Measurements from ENCODE around the gene TSPAN5. TPM values are rescaled to one million over a fixed set of nuclear protein-coding genes. Genes with fewer than 3 reads are reported as not detected.

TSPAN5 gene
- total RNA-seq, 3 donors from 2014 or later (not counting 1 experiment from before 2014, with no cell fraction given), result 6.8 to 13.7 (median 11.4) TPM

DNA sequence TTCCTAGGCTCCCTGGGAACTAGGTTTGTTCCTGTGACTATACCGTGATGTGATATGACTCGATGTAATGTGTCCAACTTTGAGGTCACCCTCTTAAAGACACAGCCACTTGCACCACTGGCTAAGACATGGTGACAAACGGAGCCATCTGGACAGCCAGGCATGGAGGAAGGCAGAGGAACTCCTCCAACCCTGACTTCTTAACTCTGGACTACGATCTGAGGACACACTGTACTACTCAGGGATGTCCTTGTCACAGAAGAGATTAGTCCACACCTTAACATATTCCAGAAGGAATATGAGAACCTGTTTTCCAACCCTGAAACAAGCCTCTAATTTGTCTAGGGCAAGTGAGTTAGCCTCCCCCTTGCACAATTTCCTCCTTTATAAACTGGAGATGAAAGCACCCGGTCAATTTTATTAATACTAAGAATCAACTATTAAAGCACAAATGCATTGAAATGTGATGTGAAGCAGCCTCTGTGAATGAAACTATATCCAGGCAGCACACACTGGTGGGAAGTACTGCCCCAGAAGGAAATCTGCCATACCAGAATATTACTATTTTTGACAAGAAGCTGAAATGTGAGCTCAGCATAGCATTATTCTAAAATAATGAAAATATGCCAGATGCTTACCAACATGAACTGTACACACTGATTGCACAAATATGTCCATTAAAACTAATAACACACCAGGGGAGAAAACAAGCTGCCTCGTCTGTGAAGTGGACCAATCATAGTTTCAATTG, 47.3 kb downstream of the TSPAN5 start:
- WGBS (ENCODE audit: insufficient coverage), result 93% methylated on average over 5 of the region's 6 CpGs
- DNase-seq, result no peak

DNA sequence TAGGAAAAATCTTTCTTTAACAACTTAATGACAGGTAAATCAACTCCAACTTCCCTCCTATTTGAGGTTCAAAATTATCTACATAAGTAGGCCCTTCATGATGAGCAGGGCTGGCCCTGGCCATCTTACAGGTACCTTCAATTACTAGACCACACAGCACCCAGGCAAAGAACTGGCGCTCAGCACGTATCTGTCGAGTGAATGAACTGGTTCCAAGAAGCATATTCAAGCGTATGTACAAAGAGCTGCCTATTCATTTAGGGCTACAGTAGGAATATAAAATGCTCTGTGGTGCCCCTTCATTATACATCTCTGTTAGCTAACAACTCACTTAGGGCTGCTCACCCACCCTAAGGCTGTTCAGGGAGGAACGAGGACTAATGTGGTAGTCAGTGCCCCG, 48.0 kb downstream of the TSPAN5 start:
- Histone ChIP-seq H3K27me3 (ENCODE audit: control insufficient read depth, insufficient read depth, low read length) (no peaks in the 10 kb centered on the region), H3K36me3 (ENCODE audit: control insufficient read depth, insufficient read depth, low read length) (no peaks in the 10 kb centered on the region), H3K4me1 (ENCODE audit: control insufficient read depth, insufficient read depth, low read length) (peaks cover 9% of the 10 kb centered on the region), H3K27ac (ENCODE audit: low read length) (no peak overlapping the region), H3K4me3 (ENCODE audit: low read length) (no peak overlapping the region), H3K9me3 (ENCODE audit: control insufficient read depth, insufficient read depth, low read length) (no peaks in the 10 kb centered on the region)
- no peak overlapping the region for H3K27ac Mint-ChIP-seq
- intact Hi-C loops (cut with micrococcal nuclease), result no loop called here
- H3K27me3 Mint-ChIP-seq (ENCODE audit: low read depth in 2 of 2), result no peaks in the 10 kb centered on the region
- TF ChIP-seq, protein P1, sequence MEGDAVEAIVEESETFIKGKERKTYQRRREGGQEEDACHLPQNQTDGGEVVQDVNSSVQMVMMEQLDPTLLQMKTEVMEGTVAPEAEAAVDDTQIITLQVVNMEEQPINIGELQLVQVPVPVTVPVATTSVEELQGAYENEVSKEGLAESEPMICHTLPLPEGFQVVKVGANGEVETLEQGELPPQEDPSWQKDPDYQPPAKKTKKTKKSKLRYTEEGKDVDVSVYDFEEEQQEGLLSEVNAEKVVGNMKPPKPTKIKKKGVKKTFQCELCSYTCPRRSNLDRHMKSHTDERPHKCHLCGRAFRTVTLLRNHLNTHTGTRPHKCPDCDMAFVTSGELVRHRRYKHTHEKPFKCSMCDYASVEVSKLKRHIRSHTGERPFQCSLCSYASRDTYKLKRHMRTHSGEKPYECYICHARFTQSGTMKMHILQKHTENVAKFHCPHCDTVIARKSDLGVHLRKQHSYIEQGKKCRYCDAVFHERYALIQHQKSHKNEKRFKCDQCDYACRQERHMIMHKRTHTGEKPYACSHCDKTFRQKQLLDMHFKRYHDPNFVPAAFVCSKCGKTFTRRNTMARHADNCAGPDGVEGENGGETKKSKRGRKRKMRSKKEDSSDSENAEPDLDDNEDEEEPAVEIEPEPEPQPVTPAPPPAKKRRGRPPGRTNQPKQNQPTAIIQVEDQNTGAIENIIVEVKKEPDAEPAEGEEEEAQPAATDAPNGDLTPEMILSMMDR (IDR thresholded peaks at IDR 0.05), result no peak
- ATAC-seq (no peak), DNase-seq (no peak)
- no peak overlapping the region for H3K4me3 Mint-ChIP-seq
- no peaks in the 10 kb centered on the region for H3K36me3 Mint-ChIP-seq
- 98% methylated on average over 6 of the region's 6 CpGs for WGBS (ENCODE audit: insufficient coverage)
- H3K9me3 Mint-ChIP-seq, result no peaks in the 10 kb centered on the region
- H3K4me1 Mint-ChIP-seq, result peaks cover 46% of the 10 kb centered on the region in 2 donors

More for the DNA sequence above, 47.3 kb downstream of the TSPAN5 start:
- no peak overlapping the region for H3K27ac ChIP-seq (ENCODE audit: low read length)
- no peaks in the 10 kb centered on the region for H3K36me3 ChIP-seq (ENCODE audit: control insufficient read depth, insufficient read depth, low read length)
- H3K9me3 ChIP-seq (ENCODE audit: control insufficient read depth, insufficient read depth, low read length), result no peaks in the 10 kb centered on the region
- Mint-ChIP-seq H3K36me3 (no peaks in the 10 kb centered on the region), H3K27me3 (ENCODE audit: low read depth in 2 of 2) (no peaks in the 10 kb centered on the region), H3K4me3 (no peak overlapping the region), H3K9me3 (no peaks in the 10 kb centered on the region), H3K4me1 (peaks cover 49% of the 10 kb centered on the region in 2 donors), H3K27ac (no peak overlapping the region)
- H3K4me3 ChIP-seq (ENCODE audit: low read length), result no peak overlapping the region
- no peak for ATAC-seq
- peaks cover 11% of the 10 kb centered on the region for H3K4me1 ChIP-seq (ENCODE audit: control insufficient read depth, insufficient read depth, low read length)
- intact Hi-C loops (cut with micrococcal nuclease), result no loop called here
- H3K27me3 ChIP-seq (ENCODE audit: control insufficient read depth, insufficient read depth, low read length), result no peaks in the 10 kb centered on the region
- TF ChIP-seq, protein P1 (IDR thresholded peaks at IDR 0.05), result no peak

DNA sequence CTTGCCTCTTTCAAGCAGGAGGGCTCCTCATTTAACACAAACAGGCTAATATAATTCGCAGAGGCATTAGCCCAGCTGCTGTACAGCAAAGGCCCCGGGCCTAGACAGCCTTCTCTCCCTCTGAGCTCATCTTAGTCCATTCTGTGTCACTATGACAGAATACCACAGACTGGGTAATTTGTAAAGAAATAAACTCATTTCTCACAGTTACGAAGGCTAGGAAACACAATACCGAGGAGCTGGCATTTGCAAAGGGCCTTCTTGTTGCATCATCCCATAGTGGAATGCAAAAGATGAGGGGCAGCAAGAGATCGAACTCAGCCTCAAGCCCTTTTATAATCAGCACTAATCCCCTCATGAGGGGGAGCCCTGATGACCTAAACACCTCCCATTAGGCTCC, 48.5 kb downstream of the TSPAN5 start:
- intact Hi-C loops (cut with micrococcal nuclease), result no loop called here
- TF ChIP-seq, protein P1 (IDR thresholded peaks at IDR 0.05), result no peak
- WGBS (ENCODE audit: insufficient coverage), result 92% methylated on average over 5 of the region's 5 CpGs
- Histone ChIP-seq H3K27me3 (ENCODE audit: control insufficient read depth, insufficient read depth, low read length) (no peaks in the 10 kb centered on the region), H3K36me3 (ENCODE audit: control insufficient read depth, insufficient read depth, low read length) (no peaks in the 10 kb centered on the region), H3K4me3 (ENCODE audit: low read length) (no peak overlapping the region), H3K9me3 (ENCODE audit: control insufficient read depth, insufficient read depth, low read length) (no peaks in the 10 kb centered on the region), H3K27ac (ENCODE audit: low read length) (no peak overlapping the region), H3K4me1 (ENCODE audit: control insufficient read depth, insufficient read depth, low read length) (peaks cover 9% of the 10 kb centered on the region)
- Mint-ChIP-seq H3K4me3 (no peak overlapping the region), H3K36me3 (no peaks in the 10 kb centered on the region), H3K27ac (no peak overlapping the region), H3K4me1 (peaks cover 43 to 44% of the 10 kb centered on the region in 2 donors), H3K9me3 (no peaks in the 10 kb centered on the region), H3K27me3 (ENCODE audit: low read depth in 2 of 2) (no peaks in the 10 kb centered on the region)
- ATAC-seq (no peak), DNase-seq (no peak)

DNA sequence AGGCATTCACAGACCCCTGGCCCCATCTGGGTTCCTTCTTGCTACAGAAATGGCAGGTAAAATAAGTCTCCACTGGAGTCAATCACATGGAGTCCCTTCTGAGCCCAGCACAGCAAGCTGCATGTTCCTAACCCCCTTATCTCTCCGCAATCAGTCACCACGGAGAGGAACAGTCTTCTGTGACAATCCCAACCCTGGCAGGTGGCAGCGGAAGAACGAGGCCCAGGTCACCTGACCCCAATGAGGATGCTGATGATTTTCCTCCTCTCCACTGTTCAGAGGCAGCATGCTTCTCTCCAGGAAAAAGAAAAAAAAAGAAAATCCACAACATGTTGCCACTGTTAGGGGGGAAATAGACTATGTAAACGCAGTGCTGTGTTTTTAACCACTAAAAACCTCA, 50.1 kb downstream of the TSPAN5 start:
- H3K36me3 Mint-ChIP-seq, result no peaks in the 10 kb centered on the region
- no peak overlapping the region for H3K27ac ChIP-seq (ENCODE audit: low read length)
- H3K36me3 ChIP-seq (ENCODE audit: control insufficient read depth, insufficient read depth, low read length), result no peaks in the 10 kb centered on the region
- H3K9me3 Mint-ChIP-seq, result no peaks in the 10 kb centered on the region
- no peak overlapping the region for H3K4me3 Mint-ChIP-seq
- peaks cover 46 to 51% of the 10 kb centered on the region in 2 donors for H3K4me1 Mint-ChIP-seq
- no peaks in the 10 kb centered on the region for H3K27me3 ChIP-seq (ENCODE audit: control insufficient read depth, insufficient read depth, low read length)
- H3K27me3 Mint-ChIP-seq (ENCODE audit: low read depth in 2 of 2), result no peaks in the 10 kb centered on the region
- peaks cover 9% of the 10 kb centered on the region for H3K4me1 ChIP-seq (ENCODE audit: control insufficient read depth, insufficient read depth, low read length)
- ATAC-seq, result no peak
- DNase-seq, result no peak
- 48% methylated on average over 5 of the region's 5 CpGs for WGBS (ENCODE audit: insufficient coverage)
- H3K4me3 ChIP-seq (ENCODE audit: low read length), result no peak overlapping the region
- H3K27ac Mint-ChIP-seq, result peak overlapping the region; percentile 10 to 21
- H3K9me3 ChIP-seq (ENCODE audit: control insufficient read depth, insufficient read depth, low read length), result no peaks in the 10 kb centered on the region
- intact Hi-C loops (cut with micrococcal nuclease), result no loop called here
- TF ChIP-seq, protein P1 (IDR thresholded peaks at IDR 0.05), result no peak

All from natural killer cell (primary cell).